Breast epithelium (tissue), 4 donors: ENCODE results near the gene GADD45GIP1. TPM values are rescaled to one million over a fixed set of nuclear protein-coding genes. Genes with fewer than 3 reads are reported as not detected.
"Not testable (repeated sequence)": the region's sequence is repeated elsewhere in the genome, so short reads cannot be mapped to it uniquely, and the experiment has no call there.

Source experiments
- DNase-seq, 2 donors: peaks; one replicate each; pipeline ENCODE4 v3.0.0-alpha.2; 2019; ENCODE audit warnings: low spot score in 2 of 2
- H3K27ac ChIP-seq, 2 donors: fragments of 200-600 bp; sonication (generic) in 1 of 2; one replicate each; pipeline ENCODE4 v1.5.1; 2016 to 2019; ENCODE audit warnings: mild to moderate bottlenecking in 1 of 2
- H3K27me3 ChIP-seq, 2 donors: fragments of 200-600 bp; sonication (generic) in 1 of 2; one replicate each; pipeline versions ENCODE4 v1.5.1 to v1.6.0; 2017 to 2019; ENCODE audit warnings: control low read depth in 1 of 2, mild to moderate bottlenecking in 1 of 2
- H3K36me3 ChIP-seq: fragments of 200-600 bp; one replicate; pipeline ENCODE4 v1.5.1; 2019
- H3K4me1 ChIP-seq, 2 donors: fragments of 200-600 bp; sonication (generic); one replicate each; pipeline ENCODE4 v1.5.1; 2016 to 2019; ENCODE audit warnings: control low read depth in 1 of 2
- H3K4me3 ChIP-seq, 3 donors: fragments of 200-600 bp; sonication (generic); 1 replicate in 2 of 3; 2 replicates in 1 of 3; pipeline ENCODE4 v1.5.1; 2016 to 2019; ENCODE audit warnings: mild to moderate bottlenecking in 3 of 3, moderate library complexity in 2 of 3
- H3K9me3 ChIP-seq, 2 donors: fragments of 200-600 bp; sonication (generic) in 1 of 2; one replicate each; pipeline ENCODE4 v1.5.1; 2016 to 2019; ENCODE audit warnings: control low read depth in 1 of 2
- POLR2A ChIP-seq: fragments of 450-650 bp; IDR thresholded peaks from one replicate; pipeline ENCODE4 v1.6.1; 2016; ENCODE audit warnings: antibody characterized with exemption, mild to moderate bottlenecking, moderate library complexity
- POLR2AphosphoS5 ChIP-seq, 3 donors: sonication (generic); formaldehyde crosslinking; IDR thresholded peaks; one replicate each; pipeline ENCODE4 v1.6.1; 2017; ENCODE audit warnings: antibody characterized with exemption in 3 of 3
- intact Hi-C: fragments of 100-400 bp; cut with DNase I; formaldehyde crosslinking; loops from one replicate; pipeline ENCODE4 v1.15.1; 2023; ENCODE audit warnings: low total_unique reads
- total RNA-seq, 3 donors: library from RNA; depleted of rRNA; stranded (reverse); fragments of >200 nt; gene quantifications; one replicate each; pipeline ENCODE4 v1.1.0, GENCODE V29; 2016
- TF ChIP-seq, protein P1 (sequence below), 3 donors: fragments of 450-650 bp; IDR thresholded peaks; one replicate each; pipeline ENCODE4 v1.5.1; 2016 to 2017; ENCODE audit warnings: antibody characterized with exemption in 3 of 3, mild to moderate bottlenecking in 3 of 3, moderate library complexity in 3 of 3

The GADD45GIP1 gene
- total RNA-seq, 3 donors from 2014 or later = 30.3 to 44.2 (median 31.5) TPM

DNA sequence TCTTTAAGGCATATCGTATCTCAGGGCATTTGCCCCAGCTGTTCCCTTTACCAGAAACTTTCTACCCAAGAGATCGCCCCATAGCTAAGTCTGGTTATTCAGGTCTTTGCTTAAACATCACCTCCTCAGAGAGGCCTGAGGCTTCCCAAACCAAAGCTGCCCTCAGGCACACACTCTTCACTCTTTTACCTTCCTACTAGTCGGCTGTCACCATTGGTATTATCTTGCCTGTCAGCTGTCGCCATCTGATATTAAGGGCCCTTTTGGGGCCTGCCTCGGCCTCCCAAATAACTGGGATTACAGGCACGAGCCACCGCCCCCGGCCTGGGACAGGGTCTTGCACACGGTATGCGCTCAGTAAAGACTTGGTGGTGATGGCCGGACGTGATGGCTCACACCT is 1.0 kb downstream of the GADD45GIP1 start:
- intact Hi-C loops = no loop called here
- peaks cover 6 to 7% of the 10 kb centered on the region in 2 donors for H3K4me1 ChIP-seq
- DNase-seq = no peak
- peak overlapping the region; percentile 91 to 99 (median 92) for H3K4me3 ChIP-seq
- H3K27ac ChIP-seq = peak overlapping the region; percentile 90 to 94
- no peaks in the 10 kb centered on the region for H3K27me3 ChIP-seq
- no peaks in the 10 kb centered on the region for H3K36me3 ChIP-seq
- TF ChIP-seq, protein P1, sequence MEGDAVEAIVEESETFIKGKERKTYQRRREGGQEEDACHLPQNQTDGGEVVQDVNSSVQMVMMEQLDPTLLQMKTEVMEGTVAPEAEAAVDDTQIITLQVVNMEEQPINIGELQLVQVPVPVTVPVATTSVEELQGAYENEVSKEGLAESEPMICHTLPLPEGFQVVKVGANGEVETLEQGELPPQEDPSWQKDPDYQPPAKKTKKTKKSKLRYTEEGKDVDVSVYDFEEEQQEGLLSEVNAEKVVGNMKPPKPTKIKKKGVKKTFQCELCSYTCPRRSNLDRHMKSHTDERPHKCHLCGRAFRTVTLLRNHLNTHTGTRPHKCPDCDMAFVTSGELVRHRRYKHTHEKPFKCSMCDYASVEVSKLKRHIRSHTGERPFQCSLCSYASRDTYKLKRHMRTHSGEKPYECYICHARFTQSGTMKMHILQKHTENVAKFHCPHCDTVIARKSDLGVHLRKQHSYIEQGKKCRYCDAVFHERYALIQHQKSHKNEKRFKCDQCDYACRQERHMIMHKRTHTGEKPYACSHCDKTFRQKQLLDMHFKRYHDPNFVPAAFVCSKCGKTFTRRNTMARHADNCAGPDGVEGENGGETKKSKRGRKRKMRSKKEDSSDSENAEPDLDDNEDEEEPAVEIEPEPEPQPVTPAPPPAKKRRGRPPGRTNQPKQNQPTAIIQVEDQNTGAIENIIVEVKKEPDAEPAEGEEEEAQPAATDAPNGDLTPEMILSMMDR (IDR thresholded peaks at IDR 0.05) = no peak
- TF ChIP-seq POLR2A (no peak), POLR2AphosphoS5 (IDR thresholded peaks at IDR 0.05) (no peak)
- no peaks in the 10 kb centered on the region for H3K9me3 ChIP-seq

DNA sequence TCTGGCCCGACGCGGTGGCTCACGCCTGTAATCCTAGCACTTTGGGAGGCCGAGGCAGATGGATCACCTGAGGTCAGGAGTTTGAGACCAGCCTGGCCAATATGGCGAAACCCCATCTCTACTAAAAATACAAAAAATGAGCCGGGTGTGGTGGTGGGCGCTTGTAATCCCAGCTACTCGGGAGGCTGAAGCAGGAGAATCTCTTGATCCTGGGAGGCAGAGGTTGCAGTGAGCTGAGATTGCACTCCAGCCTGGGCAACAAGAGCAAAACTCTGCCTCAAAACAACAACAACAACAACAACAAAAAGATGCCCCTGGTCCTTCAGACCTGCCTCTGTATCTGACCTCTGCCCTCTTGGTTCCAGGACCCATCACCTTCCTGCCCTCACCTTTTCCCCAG is 1.4 kb downstream of the GADD45GIP1 start:
- DNase-seq, H3K27me3 ChIP-seq, H3K9me3 ChIP-seq, intact Hi-C loops, H3K4me1 ChIP-seq, H3K36me3 ChIP-seq: not testable (repeated sequence)
- H3K4me3 ChIP-seq = peak overlapping the region in 1 of 3 donors; percentile 91
- H3K27ac ChIP-seq = peak overlapping the region; percentile 90 to 94

DNA sequence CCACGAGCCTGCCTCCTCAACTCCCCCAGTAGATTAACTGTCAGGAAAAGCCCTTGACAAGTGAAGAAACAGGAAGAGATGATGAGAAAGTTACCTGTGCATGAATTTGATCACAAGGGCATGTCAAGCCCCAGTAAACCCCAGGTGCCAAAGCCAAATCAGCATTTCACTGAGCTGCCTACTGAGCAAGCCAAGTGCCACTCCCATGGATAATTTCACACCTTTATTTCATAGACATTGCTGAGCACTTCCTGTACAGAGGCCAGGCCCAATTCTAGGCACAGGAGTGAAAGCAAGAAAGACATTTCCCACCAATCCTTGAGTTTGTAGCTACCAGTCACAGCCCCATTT is 2.4 kb downstream of the GADD45GIP1 start:
- H3K4me1 ChIP-seq = peaks cover 6 to 7% of the 10 kb centered on the region in 2 donors
- H3K27me3 ChIP-seq = no peaks in the 10 kb centered on the region
- H3K9me3 ChIP-seq = no peaks in the 10 kb centered on the region
- no peak overlapping the region for H3K4me3 ChIP-seq
- H3K27ac ChIP-seq = no peak overlapping the region
- TF ChIP-seq POLR2AphosphoS5 (IDR thresholded peaks at IDR 0.05) (no peak), POLR2A (no peak)
- TF ChIP-seq, protein P1 (IDR thresholded peaks at IDR 0.05) = no peak
- no peak for DNase-seq
- H3K36me3 ChIP-seq = peaks cover 4% of the 10 kb centered on the region
- intact Hi-C loops = no loop called here

DNA sequence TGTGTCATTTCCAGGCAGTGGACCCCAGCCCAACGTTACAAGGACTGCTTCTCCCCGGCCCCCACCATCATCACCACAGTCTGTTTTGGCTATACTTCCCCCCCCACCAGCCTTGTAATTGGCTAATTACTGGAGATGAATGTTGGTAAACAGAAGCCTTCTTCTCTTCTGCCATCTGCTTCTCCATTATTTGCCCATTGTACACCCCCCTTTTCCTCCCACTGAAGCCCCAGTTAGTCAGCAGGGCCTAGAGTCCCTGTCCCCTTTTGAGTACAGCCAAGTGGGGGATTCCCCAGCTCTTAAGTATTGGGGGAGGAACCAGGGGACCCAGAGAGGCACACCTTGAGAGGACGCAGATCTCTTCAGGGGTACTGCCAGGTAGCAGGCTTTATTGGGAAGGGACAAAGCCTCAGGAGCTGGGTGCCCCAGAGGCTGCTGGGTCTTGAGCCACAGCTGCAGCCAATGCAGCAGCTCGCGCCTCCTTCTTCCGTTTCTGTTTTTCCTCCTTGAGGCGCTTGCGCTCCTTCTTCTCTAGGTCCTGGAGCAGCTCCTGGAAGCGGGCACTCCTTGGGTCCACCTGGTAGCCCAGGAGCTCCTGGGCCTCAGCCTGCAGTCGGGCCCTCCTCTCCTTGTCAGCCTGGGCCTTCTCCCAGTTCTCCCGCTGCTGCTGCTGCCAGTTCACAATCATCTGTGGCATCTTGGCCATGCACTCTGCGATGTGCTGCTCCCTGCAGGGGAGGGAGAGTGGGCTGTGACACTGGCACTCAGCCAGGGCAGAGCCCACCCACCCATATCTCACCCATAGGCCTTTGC is 3.0 kb downstream of the GADD45GIP1 start:
- intact Hi-C loops = no loop called here
- Histone ChIP-seq H3K27ac (peak overlapping the region in 1 of 2 donors; percentile 61), H3K27me3 (no peaks in the 10 kb centered on the region), H3K36me3 (peaks cover 10% of the 10 kb centered on the region), H3K4me3 (no peak overlapping the region), H3K9me3 (no peaks in the 10 kb centered on the region), H3K4me1 (peaks cover 6 to 7% of the 10 kb centered on the region in 2 donors)
- TF ChIP-seq, protein P1 (IDR thresholded peaks at IDR 0.05) = no peak
- TF ChIP-seq POLR2AphosphoS5 (IDR thresholded peaks at IDR 0.05) (no peak), POLR2A (no peak)
- no peak for DNase-seq

DNA sequence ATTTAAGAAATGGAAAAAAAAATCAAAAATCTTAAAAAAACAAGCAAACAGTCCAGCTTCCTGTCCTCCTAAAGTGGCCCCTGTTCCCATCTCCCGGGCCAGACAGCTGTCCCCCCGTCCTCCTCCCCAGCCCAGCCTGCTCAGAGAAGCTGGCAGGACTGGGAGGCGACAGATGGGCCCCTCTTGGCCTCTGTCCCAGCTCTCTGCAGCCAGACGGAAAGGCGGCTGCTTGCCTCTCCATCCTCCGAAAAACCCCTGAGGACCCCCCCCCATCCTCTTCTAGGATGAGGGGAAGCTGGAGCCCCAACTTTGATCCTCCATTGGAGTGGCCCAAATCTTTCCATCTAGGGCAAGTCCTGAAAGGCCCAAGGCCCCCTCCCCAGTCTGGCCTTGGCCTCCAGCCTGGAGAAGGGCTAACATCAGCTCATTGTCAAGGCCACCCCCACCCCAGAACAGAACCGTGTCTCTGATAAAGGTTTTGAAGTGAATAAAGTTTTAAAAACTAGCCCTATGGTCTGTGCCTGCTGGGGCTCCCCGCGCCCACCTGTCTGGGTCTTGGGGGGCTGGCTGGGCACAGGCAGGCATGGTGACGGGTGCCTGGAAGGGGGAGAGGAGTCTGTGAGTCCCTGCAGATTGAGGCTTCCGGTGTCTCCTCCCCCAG is 3.8 kb downstream of the GADD45GIP1 start:
- Histone ChIP-seq H3K9me3 (no peaks in the 10 kb centered on the region), H3K27ac (peak overlapping the region in 1 of 2 donors; percentile 61), H3K4me3 (no peak overlapping the region), H3K36me3 (peaks cover 17% of the 10 kb centered on the region), H3K27me3 (no peaks in the 10 kb centered on the region), H3K4me1 (peaks cover 6 to 7% of the 10 kb centered on the region in 2 donors)
- intact Hi-C loops = no loop called here
- TF ChIP-seq POLR2AphosphoS5 (IDR thresholded peaks at IDR 0.05) = no peak
- TF ChIP-seq, protein P1 (IDR thresholded peaks at IDR 0.05) = no peak
- TF ChIP-seq POLR2A = no peak
- DNase-seq = no peak
